EH (cell line): ENCODE measurements around the gene PRKCE.
"Not testable (repeated sequence)": the region's sequence is repeated elsewhere in the genome, so short reads cannot be mapped to it uniquely, and the experiment has no call there.

Source experiments
- DNase-seq: peaks from one replicate; pipeline ENCODE4 v3.0.0-alpha.2; 2015; ENCODE audit warnings: low read depth

The PRKCE gene

GRCh38 chr2:45912109-45912508 is 260.6 kb downstream of the PRKCE start:
- DNase-seq = no peak

DNA sequence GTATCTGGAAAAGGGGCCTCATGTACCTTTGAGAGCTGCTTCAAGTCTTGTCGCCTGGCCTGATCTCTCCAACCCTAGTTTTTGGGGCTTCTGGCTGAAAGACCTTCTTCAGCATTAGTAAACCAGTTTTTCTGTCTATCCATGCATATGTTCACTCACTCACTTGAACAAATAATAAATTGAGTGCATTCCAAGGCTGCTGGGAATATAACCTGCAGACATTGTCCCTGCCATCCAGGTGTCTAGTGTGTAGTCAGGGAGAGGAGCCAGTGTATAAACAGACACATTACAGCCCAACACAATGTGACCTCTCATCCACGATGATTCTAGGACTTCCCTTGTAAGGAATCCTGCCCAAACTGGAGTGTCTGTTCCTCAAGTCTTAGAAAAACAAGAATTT is 262.1 kb downstream of the PRKCE start:
- DNase-seq = no peak

GRCh38 chr2:45915523-45915922 is 264.0 kb downstream of the PRKCE start:
- DNase-seq = no peak

DNA sequence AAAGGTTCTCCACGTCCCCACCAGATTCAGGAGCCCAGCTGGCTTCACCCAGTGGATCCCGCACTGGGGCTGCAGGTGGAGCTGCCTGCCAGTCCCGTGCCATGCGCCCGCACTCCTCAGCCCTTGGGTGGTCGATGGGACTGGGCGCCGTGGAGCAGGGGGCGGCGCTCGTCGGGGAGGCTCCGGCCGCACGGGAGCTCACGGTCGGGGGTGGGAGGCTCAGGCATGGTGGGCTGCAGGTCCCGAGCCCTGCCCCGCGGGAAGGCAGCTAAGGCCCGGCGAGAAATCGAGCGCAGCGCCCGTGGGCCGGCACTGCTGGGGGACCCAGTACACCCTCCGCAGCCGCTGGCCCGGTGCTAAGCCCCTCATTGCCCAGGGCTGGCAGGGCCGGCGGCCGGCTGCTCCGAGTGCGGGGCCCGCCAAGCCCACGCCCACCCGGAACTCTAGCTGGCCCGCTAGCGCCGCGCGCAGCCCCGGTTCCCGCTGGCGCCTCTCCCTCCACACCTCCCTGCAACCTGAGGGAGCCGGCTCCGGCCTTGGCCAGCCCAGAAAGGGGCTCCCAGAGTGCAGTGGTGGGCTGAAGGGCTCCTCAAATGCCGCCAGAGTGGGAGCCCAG is 266.2 kb downstream of the PRKCE start:
- DNase-seq = not testable (repeated sequence)

DNA sequence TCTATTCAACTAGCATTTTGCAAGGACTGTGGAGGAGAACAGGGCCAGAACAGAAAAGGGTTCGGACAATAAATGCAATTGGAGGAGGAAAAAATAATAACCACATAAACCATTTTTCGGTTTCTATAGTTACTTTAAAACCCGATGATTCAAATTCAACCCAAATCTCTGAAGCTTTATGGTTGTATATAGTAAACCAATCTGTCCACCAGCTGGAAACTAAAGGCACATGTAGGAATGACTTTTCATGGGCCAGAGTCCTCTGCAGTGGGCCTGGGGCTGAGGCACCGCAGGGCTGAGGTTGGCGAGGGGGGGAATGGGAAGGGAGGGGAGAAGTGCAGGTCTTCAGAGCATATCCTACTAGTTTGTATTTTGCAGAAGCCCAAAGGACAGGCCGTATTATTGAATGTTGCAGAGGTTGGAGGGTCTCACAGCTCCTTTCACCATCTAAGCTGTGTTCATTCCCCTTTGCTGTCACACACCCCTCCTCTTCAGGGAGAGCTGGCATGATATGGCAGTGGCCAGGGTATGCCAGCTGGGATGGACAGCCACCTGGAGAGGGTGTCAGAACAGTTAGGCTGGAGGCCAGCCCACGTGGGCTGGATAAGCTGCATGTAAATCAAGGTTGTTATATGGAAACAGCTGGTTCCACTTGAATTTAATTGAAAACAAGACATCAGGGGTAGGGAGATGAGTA is 267.1 kb downstream of the PRKCE start:
- DNase-seq = no peak

DNA sequence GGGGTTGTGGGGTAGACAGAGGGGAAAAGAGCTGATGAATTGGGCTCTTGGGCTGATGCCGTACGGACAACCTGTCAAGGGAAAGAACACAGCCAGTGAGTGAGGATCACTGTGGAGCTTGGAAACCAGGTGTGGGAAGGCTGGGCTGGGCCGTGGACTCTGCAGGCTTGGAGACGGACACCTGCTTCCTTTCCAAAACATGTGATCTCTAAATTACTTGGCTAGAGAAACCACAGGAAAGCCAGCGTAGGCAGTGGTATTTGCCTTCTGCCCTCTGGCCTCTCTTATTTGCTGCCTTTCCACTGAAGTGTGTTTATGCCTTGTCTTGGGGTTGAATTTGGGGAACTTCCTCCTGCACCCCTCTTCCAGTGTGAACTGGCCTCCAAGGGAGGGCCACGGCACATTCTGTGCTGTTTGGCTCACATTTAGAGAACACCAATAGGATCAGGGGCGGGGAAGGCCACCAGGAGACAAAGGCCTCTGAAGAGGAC is 267.7 kb downstream of the PRKCE start:
- no peak for DNase-seq

DNA sequence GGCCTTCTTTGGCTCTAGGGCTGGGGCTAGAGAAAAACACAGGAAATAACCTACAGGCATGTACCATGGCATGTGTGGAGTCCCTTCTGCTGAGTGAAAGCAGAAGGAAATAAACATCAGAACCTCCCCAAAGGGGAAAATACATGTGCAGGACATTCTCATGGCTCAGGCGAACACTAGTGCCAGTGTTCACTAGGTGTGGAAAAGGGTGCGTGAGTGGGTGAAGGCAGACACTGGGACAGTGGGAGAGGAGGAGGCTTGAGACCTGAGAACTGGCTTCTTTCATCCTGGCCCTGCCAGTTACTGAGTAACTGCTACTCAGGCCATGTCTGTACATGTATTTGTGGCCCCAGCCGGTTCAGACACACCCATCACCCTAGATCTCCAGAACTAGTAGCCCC is 268.2 kb downstream of the PRKCE start:
- DNase-seq = no peak

GRCh38 chr2:45921921-45922320 is 270.4 kb downstream of the PRKCE start:
- DNase-seq = no peak

DNA sequence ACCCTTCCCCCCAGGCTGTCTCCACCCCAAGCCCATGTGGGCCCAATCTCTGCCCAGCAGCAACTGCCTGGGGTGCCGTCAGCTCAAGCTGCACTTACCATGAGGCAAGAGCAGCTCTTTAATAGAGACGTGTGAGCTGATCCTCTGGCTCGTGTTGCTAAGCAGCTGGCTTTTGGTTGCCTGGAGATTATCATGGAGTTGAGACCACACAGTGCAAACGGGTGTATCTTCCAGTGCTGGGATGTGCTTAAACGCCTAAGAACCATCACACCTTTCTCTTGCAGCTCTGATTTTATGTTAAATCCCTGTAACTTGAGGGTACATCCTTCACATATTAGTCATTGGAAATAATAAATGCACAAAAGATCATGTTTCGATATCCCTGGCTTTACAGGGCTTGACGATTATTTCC is 271.1 kb downstream of the PRKCE start:
- peak; percentile 26 for DNase-seq

GRCh38 chr2:45923701-45924100 is 272.2 kb downstream of the PRKCE start:
- DNase-seq = no peak

- peak; percentile 23 for DNase-seq
Measured at GRCh38 chr2:45925026-45925425, 273.6 kb downstream of the PRKCE start.

- no peak for DNase-seq
Measured at GRCh38 chr2:45925636-45926366, 274.3 kb downstream of the PRKCE start.

DNA sequence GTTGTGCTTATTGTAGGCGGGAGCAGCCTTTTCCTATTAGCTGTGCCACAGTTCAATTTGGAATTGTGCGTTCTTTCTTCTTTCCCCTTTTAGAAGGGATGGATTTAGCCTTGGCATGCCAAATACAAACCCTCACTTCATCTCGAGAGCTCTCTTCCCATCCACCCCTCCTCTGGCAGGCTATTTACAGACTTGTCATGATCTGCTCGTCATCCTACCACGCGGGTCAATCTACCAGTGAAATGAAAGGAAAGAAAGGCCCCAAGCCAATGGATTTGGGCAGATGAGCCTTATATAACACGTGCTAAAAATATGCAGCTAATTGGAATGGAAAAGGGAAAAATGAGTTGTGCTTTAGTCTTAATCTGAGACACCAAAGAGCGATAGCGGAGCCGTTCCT is 277.5 kb downstream of the PRKCE start:
- DNase-seq = no peak

DNA sequence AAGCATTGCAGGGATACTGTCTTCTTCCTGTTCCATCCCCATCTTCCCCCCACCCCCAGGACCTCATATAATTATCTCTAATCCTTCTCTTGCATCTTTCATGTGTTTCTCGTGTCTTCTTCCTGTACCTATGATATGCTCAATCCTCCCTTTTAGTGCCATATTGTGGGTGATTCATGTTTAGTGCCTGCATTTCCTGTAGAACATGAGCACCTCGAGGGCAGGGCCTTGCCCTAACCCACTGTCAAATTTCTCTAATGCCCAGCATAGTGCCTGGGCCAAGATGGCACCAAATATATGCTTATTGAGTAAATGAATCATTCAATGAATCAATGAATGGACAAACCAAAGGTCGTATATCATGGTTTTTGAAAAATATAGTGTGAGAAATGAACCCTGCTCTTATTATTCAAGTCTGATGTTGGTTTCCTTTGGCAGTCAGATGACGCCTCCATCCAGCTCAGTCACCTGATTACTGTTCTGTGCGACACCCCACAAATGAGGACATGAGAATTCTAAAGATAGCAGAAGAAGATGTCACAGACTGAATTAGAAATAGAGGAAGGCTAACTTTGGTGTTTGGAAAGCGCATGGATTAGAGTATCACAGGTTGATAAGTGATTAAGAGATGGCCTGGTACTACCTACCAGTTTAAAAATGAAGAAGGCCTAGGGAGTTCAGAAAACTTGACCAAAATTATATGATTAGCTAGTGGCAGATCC is 278.4 kb downstream of the PRKCE start:
- no peak for DNase-seq

- peak; percentile 61 for DNase-seq
Measured at GRCh38 chr2:45930396-45930792, 278.9 kb downstream of the PRKCE start.

DNA sequence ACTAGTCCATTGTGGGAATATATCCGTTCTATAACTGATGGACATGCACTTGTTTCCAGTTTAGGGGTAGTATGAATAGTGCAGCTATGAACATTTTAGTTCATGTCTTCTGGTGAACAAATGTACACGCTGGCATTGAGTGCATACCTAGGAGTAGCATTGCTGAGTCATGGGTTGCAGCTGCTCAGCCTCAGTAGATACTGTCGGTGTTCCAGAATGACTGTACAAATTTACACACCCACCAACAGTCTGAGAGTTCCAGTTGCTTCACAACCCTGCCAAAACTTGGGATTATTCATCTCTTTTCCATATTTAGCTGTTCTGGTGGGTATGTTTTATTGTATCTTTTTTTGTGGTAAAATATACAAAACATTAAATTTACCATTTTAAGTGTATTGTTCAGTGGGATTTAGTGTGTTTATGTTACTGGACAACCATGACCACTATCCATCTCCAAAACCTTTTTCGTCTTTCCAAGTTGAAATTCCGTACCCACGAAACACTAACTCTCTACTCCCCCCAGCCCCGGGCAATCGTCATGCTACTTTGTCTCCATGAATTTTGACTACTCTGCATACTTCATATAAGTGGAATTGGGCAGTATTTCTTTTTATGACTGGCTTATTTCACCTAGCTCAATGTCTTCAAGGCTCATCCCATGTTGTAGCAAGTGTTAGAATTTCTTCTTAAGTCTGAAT is 281.0 kb downstream of the PRKCE start:
- peak; percentile 77 for DNase-seq

GRCh38 chr2:45935791-45936622 is 284.5 kb downstream of the PRKCE start:
- peak; percentile 100 for DNase-seq

- DNase-seq = no peak
Measured at GRCh38 chr2:45936623-45936979, 285.1 kb downstream of the PRKCE start.

DNA sequence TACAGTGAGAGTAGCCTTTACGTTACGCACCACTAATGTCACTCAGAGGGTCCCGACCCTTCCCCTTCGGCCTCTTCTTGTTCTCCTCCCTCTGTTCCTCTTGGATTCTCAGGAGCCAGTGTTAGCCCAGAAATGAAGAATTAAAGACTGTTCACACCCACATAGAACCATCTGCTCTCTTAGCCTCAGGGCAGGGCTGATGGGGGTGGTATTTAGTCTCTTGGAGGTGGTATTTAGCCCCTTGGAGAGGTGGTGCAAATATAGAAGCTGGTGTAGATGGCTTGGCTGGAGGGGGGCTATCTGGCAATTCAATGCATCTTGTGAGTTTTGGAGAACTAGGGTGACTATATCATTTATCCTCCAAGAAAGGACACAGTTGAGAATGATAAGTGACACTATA is 286.5 kb downstream of the PRKCE start:
- no peak for DNase-seq

DNA sequence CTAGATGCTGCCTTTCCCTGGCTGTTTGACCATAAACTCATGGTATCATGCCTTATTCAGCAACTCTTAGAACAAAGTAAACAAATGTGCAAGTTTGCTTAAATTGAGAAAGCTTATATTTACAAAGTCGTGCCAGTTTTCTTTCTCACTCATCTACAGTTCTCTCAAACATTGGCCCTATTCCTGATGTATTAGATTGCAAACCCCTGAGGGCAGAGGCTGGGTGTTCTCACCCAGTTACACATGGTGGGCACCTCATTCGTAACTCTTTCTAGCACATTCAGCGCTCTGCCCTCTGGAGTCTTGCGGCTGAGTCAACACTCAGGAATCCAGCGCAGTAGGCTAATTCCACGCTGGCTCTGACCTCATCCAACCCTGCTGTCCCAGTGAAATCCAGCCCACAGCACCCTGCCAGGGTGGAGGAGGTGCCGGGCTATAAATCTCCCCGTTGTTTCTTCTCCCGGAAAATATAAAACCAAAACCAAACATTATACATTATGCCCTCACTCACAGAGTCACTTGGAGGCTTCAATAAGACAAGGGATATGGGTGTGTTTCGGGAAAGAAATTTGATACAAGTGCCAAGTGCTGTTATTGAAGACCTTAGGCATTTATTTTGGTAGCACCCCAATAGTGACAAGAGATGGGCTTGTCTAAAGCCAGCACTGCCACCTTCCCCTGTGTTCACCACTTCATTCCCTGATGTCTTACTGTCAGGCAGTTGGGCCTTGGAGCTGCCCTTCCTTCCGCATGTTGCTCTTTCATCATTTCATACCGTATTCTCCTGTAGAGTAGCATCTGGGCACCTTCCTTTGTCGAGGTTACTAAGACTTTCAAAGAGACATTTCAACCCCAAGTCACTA is 287.4 kb downstream of the PRKCE start:
- peak; percentile 99 for DNase-seq
